GM11168 (cell line): ENCODE data around the gene STX1A.
"Not testable (repeated sequence)": the region's sequence is repeated elsewhere in the genome, so short reads cannot be mapped to it uniquely, and the experiment has no call there.

Source experiments
- in situ Hi-C: fragments of 300-500 bp; cut with MboI; formaldehyde crosslinking; loops from one replicate; pipeline ENCODE4 v1.12.0; 2022; ENCODE audit warnings: low sequenced_read_pairs; ENCODE audit not compliant: unreplicated experiment

Gene STX1A

GRCh38 chr7:73688288-73688687, 31.2 kb downstream of the STX1A start:
- in situ Hi-C loops, result no loop called here

GRCh38 chr7:73685311-73685710, 34.2 kb downstream of the STX1A start:
- in situ Hi-C loops, result no loop called here

DNA sequence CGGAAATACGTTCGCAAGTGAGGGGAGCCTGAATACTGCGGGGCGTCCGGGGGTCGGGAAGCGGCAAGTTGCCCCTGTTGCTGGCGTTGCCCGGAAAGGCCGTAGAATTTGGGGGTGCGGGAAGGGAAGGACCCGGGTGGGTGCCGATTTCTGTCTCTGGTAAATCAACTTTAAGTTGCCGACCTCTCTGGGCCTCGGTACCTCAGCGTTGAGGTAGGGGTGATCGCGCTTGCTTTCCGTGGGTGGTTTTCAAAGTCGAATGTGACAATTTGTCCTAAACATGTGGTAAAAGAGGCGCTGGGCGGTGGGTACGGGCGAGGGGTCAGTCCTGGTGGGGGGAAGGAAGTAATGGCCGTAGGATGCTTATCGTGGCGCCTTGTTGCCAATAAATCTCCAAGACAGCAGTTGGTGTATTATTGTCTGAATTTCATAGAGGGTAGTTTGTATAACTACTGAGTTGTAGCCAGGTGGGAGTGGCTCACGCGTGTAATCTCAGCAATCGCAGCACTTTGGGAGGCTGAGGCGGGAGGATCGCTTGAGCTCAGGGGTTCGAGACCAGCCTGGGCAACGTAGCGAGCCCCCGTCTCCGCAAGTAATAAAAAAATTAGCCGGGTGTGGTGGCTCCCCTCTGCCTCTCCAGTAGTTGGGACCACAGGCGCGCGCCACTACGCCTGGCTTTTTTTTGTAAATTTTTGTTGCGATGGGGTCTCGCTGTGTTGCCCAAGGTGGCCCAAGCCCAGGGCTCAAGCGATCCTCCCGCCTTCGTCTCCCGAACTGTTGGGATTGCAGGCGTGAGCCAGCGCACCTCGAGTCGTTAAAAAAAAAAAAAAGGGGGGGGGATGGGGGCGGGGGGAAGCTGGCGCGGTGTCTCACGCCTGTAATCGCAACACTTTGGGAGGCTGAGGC, 35.4 kb downstream of the STX1A start:
- in situ Hi-C loops, result no loop called here

GRCh38 chr7:73683056-73683787, 36.2 kb downstream of the STX1A start, which contains the start of the genes BUD23 and DNAJC30:
TSS of gene BUD23 (plus strand) at chr7:73683597. CDS start at chr7:73683626, 29 bp downstream.
TSS of gene DNAJC30 (minus strand) at chr7:73683453. CDS start at chr7:73683423, 30 bp downstream.
- in situ Hi-C loops, result no loop called here

- in situ Hi-C loops, result no loop called here
These were observed 36.8 kb downstream of the STX1A start for GRCh38 chr7:73682745-73683055.

GRCh38 chr7:73681031-73681430, 38.4 kb downstream of the STX1A start:
- in situ Hi-C loops, result no loop called here

- in situ Hi-C loops, result no loop called here
These were observed 39.0 kb downstream of the STX1A start for GRCh38 chr7:73680501-73680900.

GRCh38 chr7:73679709-73680108, 39.8 kb downstream of the STX1A start:
- in situ Hi-C loops, result no loop called here

- in situ Hi-C loops, result no loop called here
These were observed 40.6 kb downstream of the STX1A start for GRCh38 chr7:73678862-73679261.

- in situ Hi-C loops, result not testable (repeated sequence)
These were observed 43.4 kb downstream of the STX1A start for GRCh38 chr7:73676062-73676461.

GRCh38 chr7:73674468-73675124, 44.9 kb downstream of the STX1A start:
- in situ Hi-C loops, result no loop called here

DNA sequence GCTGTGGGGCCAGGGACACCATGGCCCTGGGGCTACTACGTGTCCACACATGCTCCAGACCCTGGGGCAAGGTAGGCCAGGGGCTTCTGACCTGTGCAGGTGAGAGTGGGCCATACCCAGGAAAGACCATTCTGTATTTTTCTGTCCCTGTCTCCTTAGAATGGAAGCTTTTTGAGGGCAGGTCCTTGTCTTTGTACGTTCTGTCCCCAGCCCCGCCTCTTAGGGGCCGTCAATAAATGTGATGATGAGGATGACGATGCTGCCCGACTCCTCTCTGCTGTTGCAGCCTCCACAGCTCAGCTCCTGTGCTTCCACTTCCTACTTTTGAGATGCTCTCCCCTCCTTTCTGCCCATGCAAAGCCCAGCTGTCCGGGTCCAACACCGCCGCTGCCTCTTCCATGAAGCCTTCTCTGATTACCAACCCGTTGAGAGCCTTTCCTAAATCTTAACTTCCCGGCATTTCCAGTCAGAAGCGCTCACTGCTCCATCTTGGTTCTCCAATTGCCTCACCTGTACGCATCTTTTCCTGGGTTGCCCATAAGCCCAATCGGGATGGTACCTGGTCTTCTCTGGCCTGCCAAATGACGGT, 47.5 kb downstream of the STX1A start:
- in situ Hi-C loops, result no loop called here

DNA sequence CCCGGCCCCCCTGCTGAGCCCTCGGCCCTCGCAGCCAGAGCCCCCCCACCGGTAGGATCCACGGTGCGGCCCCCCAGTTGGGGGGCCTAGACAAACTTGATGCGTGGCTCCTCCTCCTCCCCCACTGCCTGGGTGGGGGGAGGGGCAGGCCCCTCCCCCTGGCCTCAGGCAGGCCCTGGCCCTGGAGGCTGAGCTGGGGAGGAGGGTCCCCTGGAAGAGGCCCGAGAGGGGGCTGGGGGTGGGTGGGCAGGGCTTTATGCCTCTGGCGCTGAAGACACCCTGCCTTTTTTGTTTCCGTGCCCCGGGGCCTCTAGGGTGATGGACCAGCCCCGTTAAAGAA, 48.2 kb downstream of the STX1A start:
- in situ Hi-C loops, result no loop called here

DNA sequence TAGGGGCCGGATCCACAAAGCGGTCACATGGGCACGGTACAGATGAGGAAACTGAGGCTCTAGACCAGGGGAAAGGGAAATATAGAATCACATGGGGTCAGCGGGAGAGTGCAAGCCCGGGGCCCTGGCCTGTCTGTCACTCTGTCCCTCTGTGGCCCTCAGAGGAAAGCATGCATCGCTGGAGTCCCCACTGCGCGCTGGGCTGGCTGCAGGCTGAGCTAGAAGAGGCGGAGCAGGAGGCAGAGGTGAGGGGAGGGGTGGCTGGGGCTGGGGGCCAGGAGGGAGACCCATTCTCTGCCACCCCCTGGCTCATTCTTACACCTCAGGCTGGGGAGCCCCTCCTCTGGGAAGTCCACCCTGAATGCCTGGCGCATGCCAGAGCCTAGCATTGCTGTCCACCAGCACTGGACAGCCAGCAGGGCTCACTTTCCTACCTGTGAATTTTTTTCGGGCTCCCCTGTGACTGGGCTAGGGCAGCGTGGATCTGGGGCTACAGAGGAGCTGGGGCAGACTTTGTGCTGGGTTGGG, 49.5 kb downstream of the STX1A start:
- in situ Hi-C loops, result no loop called here

DNA sequence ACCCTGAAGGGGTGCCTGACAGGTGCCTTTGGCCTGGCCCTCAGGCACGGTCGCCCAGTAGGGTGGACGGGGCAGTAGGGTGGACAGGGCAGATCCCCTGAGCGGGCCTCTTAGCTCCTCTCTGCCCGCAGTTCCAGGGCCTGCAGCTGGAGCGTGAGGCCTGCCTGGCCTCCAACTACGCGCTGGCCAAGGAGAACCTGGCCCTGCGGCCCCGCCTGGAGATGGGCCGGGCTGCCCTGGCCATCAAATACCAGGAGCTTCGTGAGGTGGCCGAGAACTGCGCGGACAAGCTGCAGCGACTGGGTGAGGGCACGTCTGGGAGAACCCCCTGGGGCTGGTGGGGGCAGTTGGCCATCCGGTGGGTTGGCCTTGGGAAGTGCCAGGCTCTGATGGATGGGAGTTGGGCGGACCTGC, 50.2 kb downstream of the STX1A start:
- in situ Hi-C loops, result no loop called here

DNA sequence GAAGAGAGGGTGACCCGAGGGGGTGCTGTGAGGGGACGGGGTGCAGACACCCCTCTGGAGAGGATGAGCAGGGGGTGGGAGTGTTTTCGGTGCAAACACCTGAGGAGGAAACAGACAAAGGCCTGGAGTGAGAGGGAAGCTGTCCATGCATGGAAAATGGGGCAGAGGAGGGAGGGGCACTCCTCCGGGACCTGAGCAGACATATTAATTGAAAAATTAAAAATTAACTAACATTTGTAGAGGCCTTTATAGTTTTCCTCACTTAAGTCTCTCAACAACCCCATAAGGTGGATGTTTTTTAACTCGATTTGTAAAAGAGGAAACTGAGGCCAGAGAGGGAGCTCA, 50.6 kb downstream of the STX1A start:
- in situ Hi-C loops, result no loop called here

DNA sequence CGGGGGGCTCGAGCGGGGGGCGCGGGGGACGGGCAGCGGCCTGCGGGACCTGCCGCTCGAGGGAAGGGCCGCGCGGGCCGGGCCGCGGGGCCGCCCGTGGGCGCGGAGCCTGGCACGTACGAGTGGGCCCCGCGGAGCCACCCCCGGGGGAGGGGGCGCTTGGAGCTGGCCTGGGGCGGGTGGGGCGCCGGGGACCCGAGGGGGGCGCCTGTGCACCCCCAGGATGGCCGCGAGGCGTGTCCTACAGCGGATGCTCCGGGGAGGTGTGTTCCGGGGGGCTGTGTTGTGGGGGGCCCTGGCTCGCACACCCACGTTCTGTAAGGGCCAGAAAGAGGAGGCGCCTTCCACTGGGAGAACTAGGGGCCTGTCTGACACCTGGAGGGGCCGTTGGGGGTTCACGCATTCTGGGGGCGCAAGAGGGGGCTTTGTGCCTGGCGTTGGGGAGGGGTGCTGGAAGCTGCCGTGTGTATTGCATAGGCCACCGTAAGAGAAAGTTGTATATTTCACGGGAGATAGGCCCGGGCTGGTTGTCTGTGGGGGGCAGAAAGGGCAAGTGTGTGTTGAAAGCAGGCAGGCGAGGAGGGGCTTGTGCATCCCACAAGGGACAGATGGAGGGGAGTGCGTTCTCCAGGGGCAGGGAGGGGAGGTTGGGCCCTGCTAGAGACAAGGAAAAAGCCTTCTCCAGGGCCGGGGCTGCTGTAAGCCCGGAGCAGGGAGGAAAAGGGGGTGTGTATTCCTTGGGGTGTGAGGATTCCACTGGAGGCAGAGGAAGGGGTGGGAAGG, 51.2 kb downstream of the STX1A start:
- in situ Hi-C loops, result no loop called here

GRCh38 chr7:73667344-73668102, 51.9 kb downstream of the STX1A start, which contains the start of gene VPS37D:
TSS of gene VPS37D (plus strand) at chr7:73667831. CDS start at chr7:73667959, 128 bp downstream.
- in situ Hi-C loops, result no loop called here

DNA sequence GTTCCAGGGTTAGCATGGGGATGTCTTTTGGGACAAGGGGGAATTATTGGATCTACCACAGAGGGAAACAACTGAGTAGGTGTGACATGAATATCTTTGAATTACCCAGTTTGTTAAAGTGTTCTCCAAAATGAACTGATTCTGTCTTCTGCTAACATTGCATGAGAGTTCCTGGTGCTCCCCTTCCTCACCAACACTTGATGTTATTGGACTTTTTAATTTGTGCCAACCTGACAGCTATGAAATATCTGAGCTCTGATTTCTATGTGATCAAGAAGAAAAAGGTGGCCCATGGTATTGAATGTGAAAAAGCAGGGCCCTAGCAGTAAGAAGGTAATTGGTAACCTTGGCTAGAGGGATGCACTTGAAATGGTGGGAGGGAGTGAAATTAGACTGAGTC, 56.4 kb downstream of the STX1A start:
- in situ Hi-C loops, result no loop called here
